Daoy (cell line): Measurements from ENCODE around the gene CD19. TPM values are rescaled to one million over a fixed set of nuclear protein-coding genes. Genes with fewer than 3 reads are reported as not detected.
"Not testable (repeated sequence)": the region's sequence is repeated elsewhere in the genome, so short reads cannot be mapped to it uniquely, and the experiment has no call there.

Source experiments
- DNase-seq: peaks from one replicate; pipeline ENCODE4 v3.0.0-alpha.2; 2015; ENCODE audit warnings: low read depth
- total RNA-seq: library from RNA; depleted of rRNA; stranded (reverse); fragments of >200 nt; shearing (Covaris generic); gene quantifications from 2 replicates; pipeline ENCODE4 v1.2.3, GENCODE V29; 2014

Gene CD19
- total RNA-seq, 1 experiment from 2014 or later: not detected

DNA sequence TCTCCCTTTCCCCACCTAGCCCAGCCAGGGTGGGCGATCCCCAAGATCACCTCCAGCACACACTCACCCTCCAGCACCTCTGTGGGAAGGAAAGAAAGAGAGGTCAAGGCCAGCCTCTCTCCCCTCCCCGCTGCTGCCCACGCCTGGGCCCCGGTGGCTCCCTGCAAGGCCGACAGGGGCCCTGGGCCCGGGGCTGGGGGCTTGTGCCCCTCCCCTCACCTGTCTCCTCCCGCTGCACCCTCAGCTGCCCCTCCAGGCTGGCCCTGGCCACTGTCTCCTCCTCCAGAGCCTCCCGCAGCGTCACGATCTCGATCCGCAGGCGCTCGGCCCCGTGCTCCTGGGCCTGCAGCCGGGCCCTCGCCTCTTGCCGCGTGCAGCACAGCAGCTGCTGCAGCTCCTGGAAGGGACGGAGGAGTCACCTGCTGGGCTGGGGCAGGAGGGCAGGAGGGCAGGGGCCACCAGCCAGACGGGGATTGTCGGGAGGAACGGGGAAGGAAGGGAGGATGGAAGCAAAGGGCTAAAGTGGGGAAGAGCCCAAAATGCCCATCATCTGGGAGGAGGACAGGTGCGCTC, 25.9 kb upstream of the CD19 start:
- DNase-seq: no peak

DNA sequence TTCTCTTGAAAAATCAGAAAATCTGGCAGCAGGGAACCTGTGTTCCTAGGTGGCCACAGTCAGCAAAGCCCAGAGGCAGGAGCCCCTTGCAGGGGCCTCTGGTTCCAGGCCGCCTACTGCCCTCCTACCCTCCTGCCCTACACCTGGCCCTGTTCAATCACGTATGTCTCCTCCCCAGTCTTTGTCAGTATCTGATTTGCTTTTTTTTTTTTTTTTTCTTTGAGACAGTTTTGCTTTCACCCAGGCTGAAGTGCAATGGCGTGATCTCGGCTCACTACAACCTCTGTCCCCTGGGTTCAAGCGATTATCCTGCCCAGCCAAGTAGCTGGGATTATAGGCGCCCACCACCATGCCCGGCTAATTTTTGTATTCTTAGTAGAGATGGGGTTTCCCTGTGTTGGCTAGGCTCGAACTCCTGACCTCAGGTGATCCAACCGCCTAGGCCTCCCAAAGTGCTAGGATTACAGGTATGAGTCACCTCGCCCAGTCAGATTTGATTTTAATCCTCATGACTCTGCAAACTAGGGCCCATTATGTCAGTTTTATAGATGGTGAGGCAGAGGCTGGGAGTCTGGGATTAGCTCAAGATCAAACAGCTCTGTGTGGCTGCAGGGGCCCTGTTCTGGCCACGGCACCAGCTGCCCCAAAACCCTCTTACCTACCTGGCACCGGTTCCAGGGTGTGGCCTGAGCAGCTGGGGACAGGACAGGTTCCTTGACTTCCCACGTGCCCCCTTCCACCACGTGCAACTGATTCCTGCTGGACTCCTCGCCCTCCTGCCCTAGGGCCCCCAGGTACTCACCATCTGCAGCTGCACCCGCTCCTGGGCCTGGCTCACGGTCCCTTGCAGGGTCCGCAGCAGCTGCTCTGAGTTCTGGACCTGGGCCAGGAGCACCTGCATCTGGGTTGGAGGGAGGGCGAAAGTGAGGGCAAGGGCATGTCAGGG, 21.4 kb upstream of the CD19 start:
- DNase-seq: peak; percentile 49

DNA sequence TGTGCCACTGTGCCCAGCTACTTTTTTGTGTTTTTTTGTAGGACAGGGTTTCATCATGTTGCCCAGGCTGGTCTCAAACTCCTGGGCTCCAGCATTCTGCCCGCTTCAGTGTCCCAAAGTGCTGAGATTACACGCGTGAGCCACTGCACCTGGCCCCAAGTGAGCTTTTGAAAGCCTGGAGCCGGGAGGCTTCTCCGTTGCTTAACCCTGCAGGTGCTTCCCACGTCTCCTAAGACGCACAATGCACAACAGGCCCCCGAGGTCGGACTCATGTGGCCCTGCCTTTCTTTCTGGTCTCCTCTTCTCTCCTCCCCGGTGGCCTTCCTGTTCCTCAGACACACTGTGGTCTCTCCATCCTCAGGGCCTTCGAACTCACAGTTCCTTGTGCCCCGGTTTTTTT, 19.2 kb upstream of the CD19 start:
- no peak for DNase-seq

DNA sequence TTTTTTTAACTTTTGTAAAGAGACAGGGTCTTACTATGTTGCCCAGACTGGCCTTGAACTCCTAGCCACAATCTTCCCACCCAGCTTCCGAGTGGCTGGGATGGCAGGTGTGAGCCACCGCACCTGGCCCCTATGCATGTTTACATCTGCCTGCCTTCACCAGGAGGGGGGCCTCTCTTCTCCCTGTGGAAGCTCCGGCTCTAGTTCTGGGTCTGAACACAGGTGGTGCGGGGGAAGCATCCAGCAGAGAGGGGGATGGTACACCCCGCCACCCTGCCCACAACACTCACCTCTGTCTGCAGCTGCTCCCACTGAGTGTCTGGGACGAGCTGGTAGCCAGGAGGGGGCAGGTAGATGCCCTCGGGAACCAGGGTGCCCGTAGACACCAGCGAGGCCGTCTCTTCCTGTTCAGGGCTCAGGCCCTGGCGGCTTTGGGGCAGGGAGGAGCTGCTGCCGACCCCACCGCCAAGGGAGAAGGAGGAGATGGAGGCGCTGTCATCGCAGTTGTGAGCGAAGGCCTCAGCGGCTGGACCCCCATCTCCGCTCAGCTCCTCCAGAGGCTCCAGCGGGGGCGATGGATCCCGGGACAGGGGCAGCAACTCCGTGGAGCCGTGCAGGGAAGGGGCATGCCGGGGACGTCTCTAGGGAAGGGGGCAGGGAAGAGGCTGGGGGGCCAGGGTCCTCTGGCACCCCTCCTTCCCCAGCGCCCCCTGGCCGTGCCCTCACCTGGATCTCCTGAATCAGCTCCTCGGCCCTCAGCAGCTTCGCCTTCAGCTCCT, 17.6 kb upstream of the CD19 start:
- no peak for DNase-seq

DNA sequence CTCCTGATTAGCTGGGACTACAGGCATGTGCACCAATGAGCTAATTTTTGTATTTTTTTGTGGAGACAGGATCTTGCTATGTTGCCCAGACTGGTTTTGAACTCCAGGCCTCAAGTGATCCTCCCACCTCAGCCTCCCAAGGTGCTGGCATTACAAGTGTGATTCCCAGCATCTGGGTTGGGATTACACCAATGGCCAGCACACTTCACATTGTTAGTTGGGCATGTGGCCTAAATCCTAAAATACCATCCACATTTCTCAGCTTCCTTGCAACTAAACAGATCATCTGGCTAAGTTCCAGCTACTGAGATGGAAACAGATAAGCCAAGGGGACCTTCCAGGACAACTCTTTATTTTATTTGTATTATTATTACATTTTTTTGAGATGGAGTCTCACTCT, 16.6 kb upstream of the CD19 start:
- no peak for DNase-seq

DNA sequence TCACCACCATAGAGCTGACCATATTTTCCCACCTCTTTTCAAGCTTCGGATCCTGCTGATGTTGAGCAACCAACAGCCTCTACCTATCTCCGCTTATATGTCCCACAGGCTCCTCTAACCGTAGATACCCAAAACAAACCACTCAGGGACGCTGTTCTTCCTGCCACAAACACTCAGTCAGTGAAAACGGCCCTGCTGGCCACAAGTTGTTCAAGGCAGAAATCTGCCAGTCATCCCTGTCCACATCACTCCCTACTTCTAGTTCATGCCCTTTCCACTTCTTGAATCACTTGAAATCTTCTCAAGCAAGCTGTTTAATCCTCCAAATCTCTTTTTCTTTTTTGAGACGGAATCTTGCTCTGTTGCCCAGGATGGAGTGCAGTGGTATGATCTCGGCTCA, 14.7 kb upstream of the CD19 start:
- no peak for DNase-seq

DNA sequence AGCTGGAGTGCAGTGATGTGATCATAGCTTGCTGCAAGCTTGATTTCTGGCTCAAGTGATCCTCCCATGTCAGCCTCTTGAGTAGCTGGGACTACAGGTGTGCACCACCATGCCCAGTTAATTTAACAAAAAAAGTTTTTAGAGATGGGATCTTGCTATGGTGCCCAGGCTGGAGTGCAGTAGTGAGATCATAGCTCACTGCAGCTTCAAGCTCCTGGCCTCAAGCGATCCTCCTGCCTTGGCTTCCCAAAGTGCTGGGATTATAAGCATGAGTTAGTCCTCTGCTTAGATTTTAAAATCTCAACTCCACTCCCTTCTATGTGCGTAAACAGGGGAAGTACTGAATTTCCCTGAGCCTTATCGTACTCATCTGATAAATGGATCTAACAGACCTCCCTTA, 13.1 kb upstream of the CD19 start:
- no peak for DNase-seq

DNA sequence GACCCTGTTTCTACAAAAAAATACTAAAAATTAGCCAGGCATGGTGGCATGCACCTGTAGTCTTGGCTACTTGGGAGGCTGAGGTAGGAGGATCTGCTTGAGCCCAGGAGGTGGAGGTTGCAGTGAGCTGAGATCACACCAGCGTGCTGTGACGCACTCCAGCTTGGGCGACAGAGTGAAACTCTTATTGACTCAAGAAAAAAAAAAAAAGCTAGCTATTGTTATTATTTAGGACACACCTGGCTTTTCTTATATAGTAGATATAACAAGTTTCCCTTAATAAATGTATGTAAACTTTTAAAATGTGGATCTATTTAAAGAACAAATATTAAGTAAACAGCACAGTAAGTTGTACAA, 8.6 kb upstream of the CD19 start:
- DNase-seq: no peak

DNA sequence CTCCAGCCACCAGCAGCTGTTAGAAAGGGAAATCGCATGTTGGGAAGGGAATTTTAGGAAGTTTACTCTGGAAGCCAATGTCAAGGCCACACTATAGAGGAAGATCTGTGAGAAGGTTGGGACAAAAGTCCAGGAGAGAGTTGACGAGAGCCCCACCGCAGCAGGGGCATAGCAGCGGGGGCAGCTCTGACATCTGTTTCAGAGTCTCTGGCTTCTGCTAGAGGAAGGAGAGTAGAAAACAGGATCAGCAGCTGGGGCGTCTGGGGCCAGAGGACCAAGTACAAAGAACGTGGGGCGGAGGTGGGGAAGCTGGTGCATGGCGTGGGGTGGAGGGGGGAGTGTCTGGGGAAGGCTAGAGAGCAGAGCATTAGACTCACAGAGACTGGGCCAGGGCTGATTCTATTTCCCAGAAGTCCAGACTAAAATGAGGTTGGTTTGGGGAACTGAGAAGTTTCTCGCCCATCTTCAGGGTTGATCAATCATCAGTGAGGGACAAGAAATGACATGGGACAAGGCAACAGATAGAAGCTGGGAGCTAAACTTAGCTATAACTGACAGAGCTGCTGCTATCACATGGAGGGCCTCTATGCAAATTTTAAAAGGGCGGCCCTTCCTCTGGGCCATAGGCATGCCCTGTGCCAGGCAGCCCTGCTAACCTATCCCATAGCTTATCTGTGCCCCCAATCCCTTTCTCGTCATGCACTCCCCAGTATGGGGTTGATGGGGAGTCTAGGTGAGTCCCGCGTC, 7.9 kb upstream of the CD19 start:
- no peak for DNase-seq

DNA sequence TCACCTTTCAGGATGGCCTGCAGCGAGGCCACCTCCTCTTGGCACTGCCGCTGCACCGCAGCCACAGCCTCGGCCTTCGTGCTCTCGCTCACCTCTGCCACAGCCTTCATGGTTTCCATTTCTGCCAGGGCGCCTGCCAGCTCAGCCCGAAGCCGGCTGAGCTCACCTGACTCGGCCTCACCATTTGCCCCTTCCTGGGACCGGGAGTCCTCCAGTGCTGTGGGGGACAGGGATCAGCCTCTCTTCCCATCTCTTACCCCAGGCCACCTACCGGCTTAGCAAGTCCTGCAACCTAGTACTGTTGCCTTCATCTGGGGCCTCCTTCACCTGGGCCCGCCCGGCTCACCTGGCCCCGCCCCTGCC, 7.4 kb upstream of the CD19 start:
- DNase-seq: no peak

DNA sequence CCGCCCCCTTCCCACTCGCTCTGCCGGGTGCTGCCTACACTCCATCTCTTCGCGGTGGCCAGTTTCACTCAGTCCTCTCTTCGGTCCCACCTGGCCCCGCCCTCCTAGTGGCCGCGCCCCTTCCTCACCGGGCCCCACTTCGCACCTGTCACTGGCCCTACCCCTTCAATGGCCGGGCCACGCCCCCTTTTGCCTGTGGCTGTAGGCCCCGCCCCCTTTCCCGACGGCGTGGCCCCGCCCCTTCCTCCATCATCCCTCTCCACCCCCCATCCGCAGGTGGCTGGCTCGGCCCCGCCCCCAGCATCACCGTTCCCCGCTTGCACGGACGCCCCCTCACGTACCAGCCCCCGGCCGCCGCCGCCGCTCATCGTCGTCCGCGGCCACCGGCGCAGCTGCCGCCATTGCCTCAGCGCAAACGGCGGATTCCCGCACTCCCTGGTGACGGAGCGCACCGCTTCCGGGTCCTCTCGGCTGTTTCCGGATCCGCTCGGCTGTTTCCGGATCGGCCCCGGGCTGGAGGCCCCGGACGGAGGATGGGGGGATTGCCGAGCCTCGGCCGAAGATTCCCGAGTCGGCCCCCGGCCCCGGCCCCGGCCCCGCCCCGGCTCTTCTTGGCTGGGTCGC, 6.9 kb upstream of the CD19 start, which contains the start of gene RABEP2:
TSS of gene RABEP2 (minus strand) at position 477 of the 624 bp plus-strand sequence. CDS start at position 402, 75 bp downstream.
- peak; percentile 91 for DNase-seq

DNA sequence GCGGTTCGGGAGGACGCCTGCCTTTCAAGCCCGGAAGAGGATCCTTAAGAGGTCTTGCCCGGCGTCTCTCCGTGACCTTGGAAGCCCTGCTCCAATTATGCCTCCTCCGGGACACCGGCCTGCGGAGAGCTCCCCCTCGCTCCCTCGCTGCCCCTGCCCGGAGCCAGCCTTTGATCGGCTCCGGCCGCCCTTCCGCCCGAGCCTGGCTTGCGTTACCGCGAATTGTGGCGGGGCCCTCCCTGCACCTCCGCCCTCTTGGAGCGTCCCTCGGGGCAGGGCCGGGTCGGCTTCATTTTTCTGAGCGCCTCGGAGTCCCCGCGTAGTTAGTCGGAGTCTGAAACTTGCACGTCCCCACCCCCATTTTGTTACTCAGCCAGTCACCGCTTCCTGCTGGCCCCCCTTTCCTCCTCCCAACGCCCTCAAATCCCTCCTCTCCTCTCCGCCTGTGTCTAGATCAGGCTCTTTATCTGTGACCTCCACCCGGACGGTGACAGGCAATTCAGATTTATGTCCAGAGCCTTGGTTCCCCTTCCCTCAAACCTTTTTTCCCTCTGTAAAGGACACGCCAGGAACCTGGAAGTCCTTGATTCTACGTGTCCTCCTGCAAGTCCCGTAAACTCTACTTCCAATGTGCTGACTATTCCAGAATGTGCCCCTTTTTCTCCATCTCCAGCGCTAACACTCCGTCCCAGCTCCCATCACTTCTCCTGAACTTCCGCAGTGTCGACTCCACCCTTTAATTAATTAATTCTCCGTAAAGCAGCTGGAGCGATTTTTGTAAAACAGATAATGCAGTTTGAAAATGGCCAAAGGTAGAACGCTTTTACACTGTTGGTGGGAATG, 6.2 kb upstream of the CD19 start:
- DNase-seq: peak; percentile 80

DNA sequence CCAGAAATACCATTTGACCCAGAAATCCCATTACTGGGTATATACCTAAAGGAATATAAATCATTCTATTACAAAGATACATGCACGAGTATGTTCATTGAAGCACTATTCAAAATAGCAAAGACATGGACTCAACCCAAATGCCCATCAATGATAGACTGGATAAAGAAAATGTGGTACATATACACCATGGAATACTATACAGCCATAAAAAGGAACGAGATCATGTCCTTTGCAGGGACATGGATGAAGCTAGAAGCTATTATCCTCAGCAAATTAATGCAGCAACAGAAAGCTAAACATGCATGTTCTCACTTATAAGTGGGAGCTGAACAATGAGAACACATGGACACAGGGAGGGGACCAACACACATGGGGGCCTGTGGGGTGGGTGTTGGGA, 5.5 kb upstream of the CD19 start:
- DNase-seq: not testable (repeated sequence)

DNA sequence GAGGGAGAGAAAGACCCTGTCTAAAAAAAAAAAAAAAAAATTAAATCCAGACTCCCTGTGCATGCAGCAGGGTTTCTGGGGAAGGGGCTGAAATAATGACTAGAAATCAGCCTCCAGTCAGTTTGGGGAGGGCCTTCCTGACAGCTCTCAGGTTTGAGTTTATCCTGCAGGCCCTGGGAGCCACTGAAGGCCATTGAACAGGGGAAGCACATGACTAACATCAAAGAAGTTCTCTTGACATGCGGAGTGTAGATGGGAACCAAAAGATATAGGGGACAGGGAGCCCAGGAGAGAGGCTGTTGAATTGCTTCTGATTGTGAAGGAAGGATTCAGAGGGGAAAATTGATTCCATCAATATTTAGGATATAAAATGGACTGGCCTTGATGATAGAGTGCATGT, 4.0 kb upstream of the CD19 start:
- no peak for DNase-seq

DNA sequence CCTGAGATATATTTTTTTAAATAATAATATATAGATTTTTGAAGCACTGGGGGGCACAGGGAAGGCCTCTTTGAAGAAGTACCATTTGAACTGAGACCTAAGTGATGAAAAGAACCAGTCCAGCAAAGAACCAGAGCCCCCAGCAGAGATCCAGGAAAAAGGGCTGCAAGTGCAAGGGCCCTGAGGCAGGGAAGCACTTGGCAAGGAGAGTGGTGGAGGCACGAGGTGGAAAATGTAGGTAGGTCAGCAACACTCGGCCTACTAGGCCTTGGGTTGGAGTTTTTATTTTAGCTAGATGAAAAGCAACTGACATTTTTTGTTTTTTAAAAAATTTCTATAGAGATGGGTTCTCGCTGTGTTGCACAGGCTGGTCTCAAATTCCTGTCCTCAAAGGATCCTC, 1.6 kb upstream of the CD19 start:
- DNase-seq: no peak

DNA sequence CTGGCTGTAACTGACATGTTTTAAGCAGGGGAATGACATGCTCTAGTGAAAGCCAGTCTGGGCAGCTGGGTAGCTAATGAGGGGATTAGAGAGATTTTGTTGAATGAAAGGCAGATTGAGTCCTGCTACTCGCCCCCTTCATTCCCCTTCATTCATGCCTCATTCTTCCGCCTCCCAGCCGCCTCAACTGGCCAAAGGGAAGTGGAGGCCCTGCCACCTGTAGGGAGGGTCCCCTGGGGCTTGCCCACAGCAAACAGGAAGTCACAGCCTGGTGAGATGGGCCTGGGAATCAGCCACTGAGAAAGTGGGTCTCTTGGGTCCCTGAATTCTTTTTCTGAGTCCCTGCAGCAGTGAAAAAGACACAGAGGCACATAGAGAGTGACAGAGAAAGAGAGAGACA, 1.1 kb upstream of the CD19 start:
- DNase-seq: no peak

DNA sequence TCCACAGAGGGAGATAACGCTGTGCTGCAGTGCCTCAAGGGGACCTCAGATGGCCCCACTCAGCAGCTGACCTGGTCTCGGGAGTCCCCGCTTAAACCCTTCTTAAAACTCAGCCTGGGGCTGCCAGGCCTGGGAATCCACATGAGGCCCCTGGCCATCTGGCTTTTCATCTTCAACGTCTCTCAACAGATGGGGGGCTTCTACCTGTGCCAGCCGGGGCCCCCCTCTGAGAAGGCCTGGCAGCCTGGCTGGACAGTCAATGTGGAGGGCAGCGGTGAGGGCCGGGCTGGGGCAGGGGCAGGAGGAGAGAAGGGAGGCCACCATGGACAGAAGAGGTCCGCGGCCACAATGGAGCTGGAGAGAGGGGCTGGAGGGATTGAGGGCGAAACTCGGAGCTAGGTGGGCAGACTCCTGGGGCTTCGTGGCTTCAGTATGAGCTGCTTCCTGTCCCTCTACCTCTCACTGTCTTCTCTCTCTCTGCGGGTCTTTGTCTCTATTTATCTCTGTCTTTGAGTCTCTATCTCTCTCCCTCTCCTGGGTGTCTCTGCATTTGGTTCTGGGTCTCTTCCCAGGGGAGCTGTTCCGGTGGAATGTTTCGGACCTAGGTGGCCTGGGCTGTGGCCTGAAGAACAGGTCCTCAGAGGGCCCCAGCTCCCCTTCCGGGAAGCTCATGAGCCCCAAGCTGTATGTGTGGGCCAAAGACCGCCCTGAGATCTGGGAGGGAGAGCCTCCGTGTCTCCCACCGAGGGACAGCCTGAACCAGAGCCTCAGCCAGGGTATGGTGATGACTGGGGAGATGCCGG, 769 bp downstream of the CD19 start:
- no peak for DNase-seq

DNA sequence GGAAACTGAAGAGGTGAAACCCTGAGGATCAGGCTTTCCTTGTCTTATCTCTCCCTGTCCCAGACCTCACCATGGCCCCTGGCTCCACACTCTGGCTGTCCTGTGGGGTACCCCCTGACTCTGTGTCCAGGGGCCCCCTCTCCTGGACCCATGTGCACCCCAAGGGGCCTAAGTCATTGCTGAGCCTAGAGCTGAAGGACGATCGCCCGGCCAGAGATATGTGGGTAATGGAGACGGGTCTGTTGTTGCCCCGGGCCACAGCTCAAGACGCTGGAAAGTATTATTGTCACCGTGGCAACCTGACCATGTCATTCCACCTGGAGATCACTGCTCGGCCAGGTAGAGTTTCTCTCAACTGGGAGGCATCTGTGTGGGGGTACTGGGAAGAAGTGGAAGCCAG, 1.4 kb downstream of the CD19 start:
- no peak for DNase-seq

DNA sequence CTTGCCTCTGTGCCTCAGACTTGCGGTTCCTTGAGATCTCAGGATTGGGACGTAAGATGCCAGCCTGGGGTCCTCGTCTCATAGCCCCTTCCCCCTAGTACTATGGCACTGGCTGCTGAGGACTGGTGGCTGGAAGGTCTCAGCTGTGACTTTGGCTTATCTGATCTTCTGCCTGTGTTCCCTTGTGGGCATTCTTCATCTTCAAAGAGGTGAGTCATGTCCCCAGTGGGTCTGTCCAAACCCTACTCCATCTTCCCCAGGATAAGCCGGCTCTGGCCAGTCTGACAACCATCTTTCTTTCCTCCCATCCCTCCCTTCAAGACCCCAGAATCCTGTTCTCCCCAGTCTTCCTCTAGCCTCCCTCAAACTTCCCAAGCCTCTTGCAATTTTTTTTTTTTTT, 3.6 kb downstream of the CD19 start:
- DNase-seq: no peak
